Mammary epithelial cell (primary cell): ENCODE results near the gene NEDD9.

ENCODE experiments used
- CTCF ChIP-seq, 2 donors: IDR thresholded peaks in 1 of 2; conservative IDR thresholded peaks in 1 of 2; 2 replicates each; pipeline ENCODE4 v1.5.1; 2011 to 2012; ENCODE audit warnings: inconsistent platforms in 2 of 2, low read length in 2 of 2, mild to moderate bottlenecking in 2 of 2, control low read depth in 1 of 2, low read depth in 1 of 2; ENCODE audit not compliant: insufficient read depth in 1 of 2; ENCODE audit errors: extremely low read depth in 1 of 2
- EZH2 ChIP-seq: IDR thresholded peaks from 2 replicates; pipeline ENCODE4 v1.6.1; 2012; ENCODE audit warnings: low read length, inconsistent platforms, borderline replicate concordance

GRCh38 chr6:11243861-11244260 is 11.4 kb upstream of the NEDD9 start:
- no peak for TF ChIP-seq CTCF (conservative IDR thresholded peaks at IDR 0.05 in 1 of 2, IDR thresholded peaks at IDR 0.05 in 1 of 2; ENCODE audit: extremely low read depth in 1 of 2, insufficient read depth in 1 of 2, low read depth in 1 of 2, low read length in 2 of 2)
- no peak for TF ChIP-seq EZH2
